NT2/D1 (cell line): ENCODE results near the gene WDR59.

Source experiments
- SUZ12 ChIP-seq: IDR thresholded peaks from 2 replicates; pipeline ENCODE4 v1.6.1; 2011; ENCODE audit not compliant: insufficient read length, insufficient read depth; ENCODE audit errors: extremely low read depth
- YY1 ChIP-seq: IDR thresholded peaks from 2 replicates; pipeline ENCODE4 v1.6.1; 2011; ENCODE audit not compliant: insufficient read length, insufficient read depth
- ZNF274 ChIP-seq: IDR thresholded peaks from 2 replicates; pipeline ENCODE4 v1.6.1; 2011; ENCODE audit warnings: mild to moderate bottlenecking, low read depth, low read length

DNA sequence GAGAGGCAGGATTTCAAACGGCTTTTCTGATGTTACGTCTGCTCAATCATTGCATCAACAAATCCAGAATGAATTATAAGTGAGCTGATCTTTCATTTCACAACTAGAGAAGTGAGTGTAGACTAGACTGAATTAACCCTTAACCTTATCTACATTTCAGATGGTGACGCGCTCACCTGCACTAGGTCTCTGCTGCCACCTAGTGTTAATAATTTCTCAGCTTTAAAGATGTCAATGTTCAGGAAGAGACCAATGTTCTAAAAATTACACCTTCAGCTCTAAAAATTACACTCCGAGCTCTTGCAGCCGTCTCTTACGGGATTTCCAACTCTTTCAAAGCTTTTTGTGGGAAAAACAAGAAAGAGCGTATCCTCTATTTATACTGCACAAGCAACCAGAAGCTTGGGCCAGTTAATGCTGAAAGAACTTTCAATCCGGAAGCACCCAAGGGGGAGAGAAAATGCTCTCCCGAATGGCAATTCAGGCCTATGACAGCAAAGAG, 122.1 kb downstream of the WDR59 start:
- TF ChIP-seq SUZ12 (no peak), YY1 (no peak), ZNF274 (no peak)
